ENCODE data around the gene VSIG8. TPM values are rescaled to one million over a fixed set of nuclear protein-coding genes. Genes with fewer than 3 reads are reported as not detected.
A peak's percentile ranks its signal among the peaks of the same experiment; 100 is the strongest.

VSIG8 gene
- total RNA-seq, 4 donors from 2014 or later = 0.11 TPM; not detected in 3

DNA sequence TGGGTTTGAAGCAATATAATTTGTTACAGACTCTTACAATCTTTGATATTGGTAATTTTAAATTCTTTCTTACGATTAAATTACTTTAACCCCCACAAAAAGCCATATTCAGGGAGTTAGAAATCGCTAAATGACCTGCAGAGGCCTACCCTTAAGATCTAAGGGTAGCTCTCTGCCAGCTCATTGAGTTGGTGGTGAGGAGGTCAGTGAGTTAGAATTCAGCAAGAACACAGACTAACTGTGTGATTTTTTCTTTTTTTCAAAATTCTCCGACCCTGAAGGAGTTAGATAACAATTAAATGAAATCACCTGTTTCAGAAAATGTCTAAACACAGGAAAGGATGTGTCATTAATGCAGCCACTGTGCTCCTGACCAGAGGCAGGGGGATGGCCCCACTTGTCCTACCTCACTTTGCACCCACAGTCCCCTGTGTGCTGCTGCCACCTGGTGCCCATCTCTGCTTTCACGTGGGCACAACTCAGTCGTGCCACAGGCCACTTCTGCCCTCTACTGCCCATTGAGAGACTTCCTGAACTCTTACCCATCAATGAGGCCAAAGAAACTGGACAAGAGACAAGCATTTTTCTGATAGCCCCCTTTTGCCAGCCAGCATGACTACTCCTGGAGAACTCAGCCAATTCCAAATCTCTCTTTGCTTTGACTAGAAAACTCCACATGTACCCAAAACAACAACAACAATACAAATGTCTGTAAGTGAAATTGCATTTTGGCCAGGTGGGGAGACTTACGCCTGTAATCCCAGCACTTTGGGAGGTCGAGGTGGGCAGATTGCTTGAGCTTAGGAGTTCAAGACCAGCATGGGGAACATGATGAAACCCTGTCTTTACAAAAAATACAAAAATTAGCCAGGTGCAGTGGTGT lies 29.1 kb upstream of the VSIG8 start:
- intact Hi-C loops (cut with DNase I) = loop anchor here (2.0 kb wide), 1 partner anchor 93 kb away; no protein-coding TSS in a partner anchor
- Histone ChIP-seq H3K4me3 (replicated peaks in 1 of 3) (no peak overlapping the region), H3K9me3 (no peaks in the 10 kb centered on the region), H3K27ac (no peak overlapping the region), H3K4me1 (peaks cover 12 to 13% of the 10 kb centered on the region in 2 donors), H3K27me3 (no peaks in the 10 kb centered on the region), H3K36me3 (no peaks in the 10 kb centered on the region)
- DNase-seq = peak; percentile 82 to 89
- 52 to 54% methylated on average over 7 of the region's 7 CpGs for WGBS, 2 donors
- no peak for TF ChIP-seq POLR2A (IDR thresholded peaks at IDR 0.05)
- TF ChIP-seq, protein P1, sequence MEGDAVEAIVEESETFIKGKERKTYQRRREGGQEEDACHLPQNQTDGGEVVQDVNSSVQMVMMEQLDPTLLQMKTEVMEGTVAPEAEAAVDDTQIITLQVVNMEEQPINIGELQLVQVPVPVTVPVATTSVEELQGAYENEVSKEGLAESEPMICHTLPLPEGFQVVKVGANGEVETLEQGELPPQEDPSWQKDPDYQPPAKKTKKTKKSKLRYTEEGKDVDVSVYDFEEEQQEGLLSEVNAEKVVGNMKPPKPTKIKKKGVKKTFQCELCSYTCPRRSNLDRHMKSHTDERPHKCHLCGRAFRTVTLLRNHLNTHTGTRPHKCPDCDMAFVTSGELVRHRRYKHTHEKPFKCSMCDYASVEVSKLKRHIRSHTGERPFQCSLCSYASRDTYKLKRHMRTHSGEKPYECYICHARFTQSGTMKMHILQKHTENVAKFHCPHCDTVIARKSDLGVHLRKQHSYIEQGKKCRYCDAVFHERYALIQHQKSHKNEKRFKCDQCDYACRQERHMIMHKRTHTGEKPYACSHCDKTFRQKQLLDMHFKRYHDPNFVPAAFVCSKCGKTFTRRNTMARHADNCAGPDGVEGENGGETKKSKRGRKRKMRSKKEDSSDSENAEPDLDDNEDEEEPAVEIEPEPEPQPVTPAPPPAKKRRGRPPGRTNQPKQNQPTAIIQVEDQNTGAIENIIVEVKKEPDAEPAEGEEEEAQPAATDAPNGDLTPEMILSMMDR (IDR thresholded peaks at IDR 0.05) = peak; percentile 74 to 100 (median 98)

DNA sequence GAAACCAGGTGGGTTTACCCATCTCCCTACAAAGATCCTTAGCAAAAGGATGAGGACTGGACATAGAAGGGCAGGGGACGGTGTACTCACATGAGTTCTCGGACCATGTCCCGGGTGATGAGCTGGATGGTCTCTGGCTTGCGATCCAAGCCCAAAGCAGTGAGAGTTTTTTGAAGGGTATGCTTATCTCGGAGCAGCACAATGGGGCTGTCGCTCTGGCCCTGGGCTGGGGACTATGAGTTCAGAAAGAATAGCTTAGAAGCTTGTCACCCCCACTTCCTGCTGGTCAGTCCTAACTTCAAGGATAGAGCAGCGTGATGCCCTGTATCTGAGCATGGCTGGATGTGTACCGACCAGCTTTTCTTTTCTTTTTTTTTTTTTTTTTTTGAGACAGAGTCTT lies 27.9 kb upstream of the VSIG8 start:
- peaks cover 4 to 6% of the 10 kb centered on the region in 2 donors for H3K4me1 ChIP-seq
- TF ChIP-seq, protein P1 (IDR thresholded peaks at IDR 0.05) = no peak
- TF ChIP-seq POLR2A (IDR thresholded peaks at IDR 0.05) = no peak
- no peaks in the 10 kb centered on the region for H3K36me3 ChIP-seq
- WGBS, 2 donors = 82 to 91% methylated on average over 8 of the region's 8 CpGs
- H3K9me3 ChIP-seq = no peaks in the 10 kb centered on the region
- H3K4me3 ChIP-seq (replicated peaks in 1 of 3) = no peak overlapping the region
- H3K27ac ChIP-seq = peak overlapping the region in 2 of 3 donors; percentile 6 to 37
- no peaks in the 10 kb centered on the region for H3K27me3 ChIP-seq
- intact Hi-C loops (cut with DNase I) = loop anchor here (2.0 kb wide), 1 partner anchor 92 kb away; no protein-coding TSS in a partner anchor
- no peak for DNase-seq

DNA sequence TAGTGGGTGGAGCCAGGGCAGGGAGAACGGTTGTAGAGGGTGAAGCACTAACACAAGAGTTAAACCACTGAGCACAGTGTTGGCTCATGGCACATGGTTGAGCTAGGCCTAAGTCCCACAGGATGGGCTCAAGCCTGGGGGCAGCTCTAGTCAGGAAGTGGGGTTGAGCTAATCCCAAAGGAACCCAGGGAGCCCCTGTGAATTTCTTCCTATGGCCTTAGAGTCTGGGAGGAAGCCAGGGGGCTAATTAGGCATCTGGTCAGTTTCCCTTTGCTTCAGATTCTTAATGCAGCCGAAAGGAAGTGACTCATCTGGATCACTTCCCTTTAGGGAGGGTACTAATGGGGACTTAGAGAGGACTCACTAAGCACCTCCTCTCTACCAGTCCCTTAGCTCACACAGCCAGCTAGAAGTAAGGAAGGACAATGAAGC lies 27.4 kb upstream of the VSIG8 start:
- H3K27me3 ChIP-seq = no peaks in the 10 kb centered on the region
- H3K36me3 ChIP-seq = no peaks in the 10 kb centered on the region
- WGBS, 2 donors = 54 to 57% methylated on average over 2 of the region's 2 CpGs
- H3K27ac ChIP-seq = peak overlapping the region in 2 of 3 donors; percentile 37 to 46
- TF ChIP-seq, protein P1 (IDR thresholded peaks at IDR 0.05) = no peak
- peak in 1 of 2 donors; percentile 16 for TF ChIP-seq POLR2A (IDR thresholded peaks at IDR 0.05)
- H3K4me3 ChIP-seq (replicated peaks in 1 of 3) = no peak overlapping the region
- intact Hi-C loops (cut with DNase I) = loop anchor here (2.0 to 5.0 kb wide), 2 partner anchors 91 to 108 kb away; partner anchors contain the start of gene DUSP23
- peaks cover 4 to 6% of the 10 kb centered on the region in 2 donors for H3K4me1 ChIP-seq
- DNase-seq = no peak
- no peaks in the 10 kb centered on the region for H3K9me3 ChIP-seq

DNA sequence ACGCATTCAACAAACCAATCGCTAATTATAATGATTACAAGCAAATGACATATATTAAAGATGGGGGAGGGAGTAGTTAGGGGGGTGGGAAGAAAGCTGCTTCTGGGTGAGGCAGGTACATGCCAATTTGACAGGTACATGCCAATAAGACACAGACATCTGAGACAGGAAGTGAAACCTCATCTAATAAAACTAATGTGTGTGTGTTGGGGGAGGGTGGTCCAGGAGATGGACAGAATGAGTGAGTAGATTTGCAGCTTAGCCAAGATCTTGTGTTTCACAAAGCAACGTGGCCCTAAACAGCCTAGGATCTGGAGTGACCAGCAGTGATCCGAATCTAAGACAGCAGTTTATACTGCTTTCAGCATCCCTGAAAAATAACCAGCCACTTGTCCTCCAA lies 26.7 kb upstream of the VSIG8 start:
- H3K9me3 ChIP-seq = no peaks in the 10 kb centered on the region
- DNase-seq = no peak
- H3K4me1 ChIP-seq = peaks cover 4 to 6% of the 10 kb centered on the region in 2 donors
- 89 to 91% methylated on average over 4 of the region's 4 CpGs for WGBS, 2 donors
- no peaks in the 10 kb centered on the region for H3K27me3 ChIP-seq
- peak overlapping the region in 2 of 3 donors; percentile 37 to 46 for H3K27ac ChIP-seq
- no peak for TF ChIP-seq POLR2A (IDR thresholded peaks at IDR 0.05)
- TF ChIP-seq, protein P1 (IDR thresholded peaks at IDR 0.05) = no peak
- H3K4me3 ChIP-seq (replicated peaks in 1 of 3) = no peak overlapping the region
- H3K36me3 ChIP-seq = no peaks in the 10 kb centered on the region
- intact Hi-C loops (cut with DNase I) = loop anchor here (5.0 kb wide), 1 partner anchor 107 kb away; the partner anchor contains the start of gene DUSP23

DNA sequence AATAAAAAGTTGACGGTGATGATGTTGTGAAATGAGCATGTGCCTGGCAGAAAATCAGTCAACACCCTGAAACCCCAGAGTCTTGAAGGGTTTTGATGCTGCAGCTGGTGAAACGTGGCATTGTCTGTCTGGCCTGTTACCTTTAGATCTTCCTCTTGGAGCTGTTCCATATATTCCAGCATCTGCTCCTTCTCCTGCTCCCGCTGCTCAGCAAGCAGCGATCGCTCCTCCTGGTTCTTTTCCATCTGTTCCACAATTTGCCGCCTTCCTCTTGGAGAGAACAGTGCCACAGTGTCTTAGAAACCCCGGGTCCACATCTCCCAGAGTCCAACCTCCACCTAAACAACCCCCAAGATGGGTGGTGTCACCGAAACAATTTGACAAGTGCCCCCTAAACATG lies 21.8 kb upstream of the VSIG8 start:
- TF ChIP-seq, protein P1 (IDR thresholded peaks at IDR 0.05) = no peak
- no peak for TF ChIP-seq POLR2A (IDR thresholded peaks at IDR 0.05)
- WGBS, 2 donors = 84 to 87% methylated on average over 8 of the region's 8 CpGs
- no peaks in the 10 kb centered on the region for H3K36me3 ChIP-seq
- no peaks in the 10 kb centered on the region for H3K9me3 ChIP-seq
- H3K4me3 ChIP-seq (replicated peaks in 1 of 3) = no peak overlapping the region
- no peaks in the 10 kb centered on the region for H3K27me3 ChIP-seq
- intact Hi-C loops (cut with DNase I) = no loop called here
- H3K4me1 ChIP-seq = peaks cover 0 to 4% of the 10 kb centered on the region in 2 donors
- no peak for DNase-seq
- H3K27ac ChIP-seq = no peak overlapping the region

Measured in thyroid gland (tissue), 4 donors.